Stimulated activated CD4-positive, alpha-beta T cell treated with anti-CD3 and anti-CD28 coated beads, Interleukin-2, amount 100 ng/mL, for 24 hours (primary cell): ENCODE data around the gene MRPS6.

Experiments used
- DNase-seq, 2 donors: peaks; one replicate each; pipeline ENCODE4 v3.0.0-alpha.2; 2020

The MRPS6 gene

GRCh38 chr21:34135330-34135729 is 62.0 kb downstream of the MRPS6 start:
- no peak for DNase-seq

- no peak for DNase-seq
Observed at GRCh38 chr21:34141373-34141772, 68.0 kb downstream of the MRPS6 start.

- DNase-seq, result no peak
Observed at GRCh38 chr21:34143685-34144182, 70.4 kb downstream of the MRPS6 start.

GRCh38 chr21:34144224-34144623 is 70.8 kb downstream of the MRPS6 start:
- DNase-seq, result no peak

GRCh38 chr21:34147792-34148418 is 74.5 kb downstream of the MRPS6 start:
- DNase-seq, result no peak

- no peak for DNase-seq
Observed at GRCh38 chr21:34148419-34148804, 75.0 kb downstream of the MRPS6 start.

- DNase-seq, result no peak
Observed at GRCh38 chr21:34148826-34149558, 75.6 kb downstream of the MRPS6 start.

- no peak for DNase-seq
Observed at GRCh38 chr21:34152500-34152899, 79.1 kb downstream of the MRPS6 start.

- DNase-seq, result no peak
Observed at GRCh38 chr21:34154878-34155277, 81.5 kb downstream of the MRPS6 start.

GRCh38 chr21:34156957-34157356 is 83.6 kb downstream of the MRPS6 start:
- DNase-seq, result no peak

GRCh38 chr21:34157521-34157920 is 84.1 kb downstream of the MRPS6 start:
- DNase-seq, result no peak

GRCh38 chr21:34158866-34159835 is 85.8 kb downstream of the MRPS6 start:
- DNase-seq, result no peak

- no peak for DNase-seq
Observed at GRCh38 chr21:34166468-34166867, 93.1 kb downstream of the MRPS6 start.

- DNase-seq, result no peak
Observed at GRCh38 chr21:34170886-34171285, 97.5 kb downstream of the MRPS6 start.

GRCh38 chr21:34174470-34174869 is 101.1 kb downstream of the MRPS6 start:
- DNase-seq, result no peak

- no peak for DNase-seq
Observed at GRCh38 chr21:34176448-34176847, 103.1 kb downstream of the MRPS6 start.

GRCh38 chr21:34177919-34178567 is 104.7 kb downstream of the MRPS6 start:
- no peak for DNase-seq

GRCh38 chr21:34179204-34179935 is 106.0 kb downstream of the MRPS6 start:
- DNase-seq, result no peak

- DNase-seq, result no peak
Observed at GRCh38 chr21:34180407-34180806, 107.0 kb downstream of the MRPS6 start.

GRCh38 chr21:34180826-34181359 is 107.5 kb downstream of the MRPS6 start:
- no peak for DNase-seq

- DNase-seq, result no peak
Observed at GRCh38 chr21:34181431-34182039, 108.2 kb downstream of the MRPS6 start.
